GM21825 (cell line): ENCODE measurements around the gene AP5S1.
"Not testable (repeated sequence)": the region's sequence is repeated elsewhere in the genome, so short reads cannot be mapped to it uniquely, and the experiment has no call there.

Source experiments
- ATAC-seq: cut with Tn5 transposase; IDR thresholded peaks from one replicate; pipeline ENCODE4 v1.9.1; 2021; ENCODE audit warnings: mild to moderate bottlenecking, moderate library complexity; ENCODE audit not compliant: unreplicated experiment

The AP5S1 gene

GRCh38 chr20:3789201-3789600, 31.1 kb upstream of the AP5S1 start:
- ATAC-seq, result not testable (repeated sequence)

- ATAC-seq, result not testable (repeated sequence)
These were observed 26.2 kb upstream of the AP5S1 start for GRCh38 chr20:3794168-3794567.

- no peak for ATAC-seq
These were observed 25.5 kb upstream of the AP5S1 start for GRCh38 chr20:3794701-3795420.

- ATAC-seq, result peak; percentile 57
These were observed 24.6 kb upstream of the AP5S1 start, which contains the start of gene CDC25B for GRCh38 chr20:3795511-3796468. TSS of gene CDC25B (plus strand) at chr20:3796310. CDS start at chr20:3796532, 222 bp downstream.

GRCh38 chr20:3796477-3797225, 23.7 kb upstream of the AP5S1 start:
- peak; percentile 9 for ATAC-seq

- ATAC-seq, result no peak
These were observed 23.2 kb upstream of the AP5S1 start for GRCh38 chr20:3797226-3797545.

GRCh38 chr20:3797592-3798372, 22.6 kb upstream of the AP5S1 start:
- ATAC-seq, result no peak

GRCh38 chr20:3798373-3798768, 22.0 kb upstream of the AP5S1 start:
- ATAC-seq, result no peak

- no peak for ATAC-seq
These were observed 21.5 kb upstream of the AP5S1 start for GRCh38 chr20:3798908-3799248.

- no peak for ATAC-seq
These were observed 20.0 kb upstream of the AP5S1 start for GRCh38 chr20:3800256-3800877.

GRCh38 chr20:3800878-3801260, 19.5 kb upstream of the AP5S1 start:
- no peak for ATAC-seq

- no peak for ATAC-seq
These were observed 19.0 kb upstream of the AP5S1 start for GRCh38 chr20:3801299-3801698.

GRCh38 chr20:3801846-3802245, 18.5 kb upstream of the AP5S1 start:
- ATAC-seq, result no peak

GRCh38 chr20:3802524-3803239, 17.7 kb upstream of the AP5S1 start:
- no peak for ATAC-seq

GRCh38 chr20:3803289-3803688, 17.1 kb upstream of the AP5S1 start:
- ATAC-seq, result no peak

- ATAC-seq, result no peak
These were observed 16.5 kb upstream of the AP5S1 start for GRCh38 chr20:3803854-3804253.

- ATAC-seq, result no peak
These were observed 16.0 kb upstream of the AP5S1 start for GRCh38 chr20:3804254-3804751.

- ATAC-seq, result no peak
These were observed 15.6 kb upstream of the AP5S1 start for GRCh38 chr20:3804781-3805180.

GRCh38 chr20:3808544-3808943, 11.8 kb upstream of the AP5S1 start:
- no peak for ATAC-seq
